Measurements from ENCODE around the gene OR10C1. TPM values are rescaled to one million over a fixed set of nuclear protein-coding genes. Genes with fewer than 3 reads are reported as not detected.

OR10C1 gene
- total RNA-seq, 1 experiment from 2014 or later, result not detected

DNA sequence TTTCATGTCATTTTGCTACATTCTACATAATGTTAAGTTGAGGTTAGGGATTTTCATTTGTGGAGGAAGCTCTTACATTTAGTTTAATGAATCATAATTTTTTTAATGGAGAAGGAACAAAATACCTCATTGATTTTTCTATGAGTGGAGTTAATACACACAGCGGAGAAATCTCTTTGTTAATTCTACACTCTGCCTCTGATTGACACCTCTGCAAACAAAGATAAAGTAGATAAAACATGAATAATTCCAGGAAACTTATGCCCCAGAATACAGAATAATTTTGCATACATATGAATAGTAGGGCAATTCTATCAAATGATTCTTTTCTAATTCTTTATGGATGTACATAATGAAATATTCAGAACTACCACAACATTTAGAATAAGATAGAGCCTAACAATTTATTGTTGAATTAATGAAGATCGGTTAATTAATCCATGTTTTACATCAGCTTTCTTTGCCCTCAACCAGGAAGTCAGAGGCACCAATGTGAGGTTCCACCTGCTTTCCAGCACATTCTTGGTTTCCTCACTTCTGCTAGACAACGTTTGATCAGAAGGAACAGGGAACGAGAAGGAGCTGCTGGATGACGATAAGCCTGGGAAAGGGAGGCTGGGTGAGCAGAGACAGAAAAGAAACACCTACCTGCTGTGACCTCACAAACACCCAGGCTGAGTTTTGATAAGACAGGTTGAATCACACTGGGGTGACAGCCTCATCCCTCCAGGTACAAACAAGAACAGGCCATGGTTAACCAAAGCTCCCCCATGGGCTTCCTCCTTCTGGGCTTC, 22.1 kb downstream of the OR10C1 start:
- TF ChIP-seq EZH2 (IDR thresholded peaks at IDR 0.05; ENCODE audit: borderline replicate concordance, low read depth, low read length, poor library complexity, severe bottlenecking), result no peak
- TF ChIP-seq, protein P1, sequence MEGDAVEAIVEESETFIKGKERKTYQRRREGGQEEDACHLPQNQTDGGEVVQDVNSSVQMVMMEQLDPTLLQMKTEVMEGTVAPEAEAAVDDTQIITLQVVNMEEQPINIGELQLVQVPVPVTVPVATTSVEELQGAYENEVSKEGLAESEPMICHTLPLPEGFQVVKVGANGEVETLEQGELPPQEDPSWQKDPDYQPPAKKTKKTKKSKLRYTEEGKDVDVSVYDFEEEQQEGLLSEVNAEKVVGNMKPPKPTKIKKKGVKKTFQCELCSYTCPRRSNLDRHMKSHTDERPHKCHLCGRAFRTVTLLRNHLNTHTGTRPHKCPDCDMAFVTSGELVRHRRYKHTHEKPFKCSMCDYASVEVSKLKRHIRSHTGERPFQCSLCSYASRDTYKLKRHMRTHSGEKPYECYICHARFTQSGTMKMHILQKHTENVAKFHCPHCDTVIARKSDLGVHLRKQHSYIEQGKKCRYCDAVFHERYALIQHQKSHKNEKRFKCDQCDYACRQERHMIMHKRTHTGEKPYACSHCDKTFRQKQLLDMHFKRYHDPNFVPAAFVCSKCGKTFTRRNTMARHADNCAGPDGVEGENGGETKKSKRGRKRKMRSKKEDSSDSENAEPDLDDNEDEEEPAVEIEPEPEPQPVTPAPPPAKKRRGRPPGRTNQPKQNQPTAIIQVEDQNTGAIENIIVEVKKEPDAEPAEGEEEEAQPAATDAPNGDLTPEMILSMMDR (conservative IDR thresholded peaks at IDR 0.05; ENCODE audit: low read depth, low read length), result no peak
- Histone ChIP-seq H3K4me1 (ENCODE audit: insufficient read depth, low read length, poor library complexity, severe bottlenecking) (no peaks in the 10 kb centered on the region), H3K4me3 (ENCODE audit: low read depth, low read length, poor library complexity, severe bottlenecking) (no peak overlapping the region), H3K9me3 (ENCODE audit: low read depth, low read length, poor library complexity, severe bottlenecking) (no peaks in the 10 kb centered on the region), H3K36me3 (ENCODE audit: insufficient read depth, low read length, poor library complexity, severe bottlenecking) (no peaks in the 10 kb centered on the region), H3K27ac (ENCODE audit: low read depth, low read length, poor library complexity, severe bottlenecking) (no peak overlapping the region), H3K27me3 (replicated peaks; ENCODE audit: insufficient read depth, low read depth, low read length, poor library complexity) (peaks cover 49% of the 10 kb centered on the region)
- intact Hi-C loops (cut with micrococcal nuclease; ENCODE audit: unreplicated experiment), result no loop called here
- no TSS peak for BruUV-seq (replicated peaks)
- DNase-seq (ENCODE audit: low spot score), result no peak
- CTCF ChIA-PET, result no interaction called here
- POLR2A ChIA-PET (ENCODE audit: low non-redundant PET), result no interaction called here

DNA sequence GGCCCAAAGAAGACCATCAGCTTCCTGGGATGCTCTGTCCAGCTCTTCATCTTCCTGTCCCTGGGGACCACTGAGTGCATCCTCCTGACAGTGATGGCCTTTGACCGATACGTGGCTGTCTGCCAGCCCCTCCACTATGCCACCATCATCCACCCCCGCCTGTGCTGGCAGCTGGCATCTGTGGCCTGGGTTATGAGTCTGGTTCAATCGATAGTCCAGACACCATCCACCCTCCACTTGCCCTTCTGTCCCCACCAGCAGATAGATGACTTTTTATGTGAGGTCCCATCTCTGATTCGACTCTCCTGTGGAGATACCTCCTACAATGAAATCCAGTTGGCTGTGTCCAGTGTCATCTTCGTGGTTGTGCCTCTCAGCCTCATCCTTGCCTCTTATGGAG, 22.9 kb downstream of the OR10C1 start:
- intact Hi-C loops (cut with micrococcal nuclease; ENCODE audit: unreplicated experiment), result no loop called here
- BruUV-seq (replicated peaks), result no TSS peak
- Histone ChIP-seq H3K27ac (ENCODE audit: low read depth, low read length, poor library complexity, severe bottlenecking) (no peak overlapping the region), H3K4me3 (ENCODE audit: low read depth, low read length, poor library complexity, severe bottlenecking) (no peak overlapping the region), H3K4me1 (ENCODE audit: insufficient read depth, low read length, poor library complexity, severe bottlenecking) (no peaks in the 10 kb centered on the region), H3K9me3 (ENCODE audit: low read depth, low read length, poor library complexity, severe bottlenecking) (no peaks in the 10 kb centered on the region), H3K27me3 (replicated peaks; ENCODE audit: insufficient read depth, low read depth, low read length, poor library complexity) (peaks cover 57% of the 10 kb centered on the region), H3K36me3 (ENCODE audit: insufficient read depth, low read length, poor library complexity, severe bottlenecking) (no peaks in the 10 kb centered on the region)
- DNase-seq (ENCODE audit: low spot score), result no peak
- TF ChIP-seq, protein P1 (conservative IDR thresholded peaks at IDR 0.05; ENCODE audit: low read depth, low read length), result no peak
- no peak for TF ChIP-seq EZH2 (IDR thresholded peaks at IDR 0.05; ENCODE audit: borderline replicate concordance, low read depth, low read length, poor library complexity, severe bottlenecking)
- ChIA-PET POLR2A (ENCODE audit: low non-redundant PET) (no interaction called here), CTCF (no interaction called here)

DNA sequence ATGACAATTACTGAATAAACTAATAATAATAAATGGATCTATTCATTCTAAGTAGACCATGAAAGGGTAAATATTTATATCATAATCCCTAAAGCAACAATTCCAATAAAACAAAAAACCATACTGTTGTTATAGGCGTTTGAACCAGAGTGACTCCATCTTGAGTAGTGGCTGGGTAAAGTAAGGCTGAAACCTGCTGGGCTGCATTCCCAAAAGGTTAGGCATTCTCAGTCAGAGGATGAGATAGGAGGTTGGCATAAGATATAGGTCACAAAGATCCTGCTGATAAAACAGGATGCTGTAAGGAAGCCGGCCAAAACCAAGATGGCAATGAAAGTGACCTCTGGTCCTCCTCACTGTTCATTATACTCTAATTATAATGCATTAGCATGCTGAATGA, 26.2 kb downstream of the OR10C1 start:
- Histone ChIP-seq H3K4me3 (ENCODE audit: low read depth, low read length, poor library complexity, severe bottlenecking) (no peak overlapping the region), H3K4me1 (ENCODE audit: insufficient read depth, low read length, poor library complexity, severe bottlenecking) (no peaks in the 10 kb centered on the region), H3K36me3 (ENCODE audit: insufficient read depth, low read length, poor library complexity, severe bottlenecking) (no peaks in the 10 kb centered on the region), H3K27ac (ENCODE audit: low read depth, low read length, poor library complexity, severe bottlenecking) (no peak overlapping the region), H3K27me3 (replicated peaks; ENCODE audit: insufficient read depth, low read depth, low read length, poor library complexity) (peaks cover 60% of the 10 kb centered on the region), H3K9me3 (ENCODE audit: low read depth, low read length, poor library complexity, severe bottlenecking) (no peaks in the 10 kb centered on the region)
- TF ChIP-seq, protein P1 (conservative IDR thresholded peaks at IDR 0.05; ENCODE audit: low read depth, low read length), result no peak
- no peak for TF ChIP-seq EZH2 (IDR thresholded peaks at IDR 0.05; ENCODE audit: borderline replicate concordance, low read depth, low read length, poor library complexity, severe bottlenecking)
- ChIA-PET POLR2A (ENCODE audit: low non-redundant PET) (no interaction called here), CTCF (no interaction called here)
- no TSS peak for BruUV-seq (replicated peaks)
- DNase-seq (ENCODE audit: low spot score), result no peak
- intact Hi-C loops (cut with micrococcal nuclease; ENCODE audit: unreplicated experiment), result no loop called here
